C4-2B (cell line): ENCODE data around the gene ORC2.

Experiments used
- H3K27ac ChIP-seq: fragments of 450-650 bp; 2 replicates; pipeline ENCODE4 v1.5.1; 2017
- ZFX ChIP-seq: fragments of 450-650 bp; IDR thresholded peaks from 2 replicates; pipeline ENCODE4 v1.6.1; 2017
- TF ChIP-seq, protein P1 (sequence below): fragments of 450-650 bp; conservative IDR thresholded peaks from 2 replicates; pipeline ENCODE4 v1.5.1; 2017; ENCODE audit warnings: mild to moderate bottlenecking

Gene ORC2

GRCh38 chr2:200962811-200963123 lies 693 bp downstream of the ORC2 start:
- TF ChIP-seq, protein P1, sequence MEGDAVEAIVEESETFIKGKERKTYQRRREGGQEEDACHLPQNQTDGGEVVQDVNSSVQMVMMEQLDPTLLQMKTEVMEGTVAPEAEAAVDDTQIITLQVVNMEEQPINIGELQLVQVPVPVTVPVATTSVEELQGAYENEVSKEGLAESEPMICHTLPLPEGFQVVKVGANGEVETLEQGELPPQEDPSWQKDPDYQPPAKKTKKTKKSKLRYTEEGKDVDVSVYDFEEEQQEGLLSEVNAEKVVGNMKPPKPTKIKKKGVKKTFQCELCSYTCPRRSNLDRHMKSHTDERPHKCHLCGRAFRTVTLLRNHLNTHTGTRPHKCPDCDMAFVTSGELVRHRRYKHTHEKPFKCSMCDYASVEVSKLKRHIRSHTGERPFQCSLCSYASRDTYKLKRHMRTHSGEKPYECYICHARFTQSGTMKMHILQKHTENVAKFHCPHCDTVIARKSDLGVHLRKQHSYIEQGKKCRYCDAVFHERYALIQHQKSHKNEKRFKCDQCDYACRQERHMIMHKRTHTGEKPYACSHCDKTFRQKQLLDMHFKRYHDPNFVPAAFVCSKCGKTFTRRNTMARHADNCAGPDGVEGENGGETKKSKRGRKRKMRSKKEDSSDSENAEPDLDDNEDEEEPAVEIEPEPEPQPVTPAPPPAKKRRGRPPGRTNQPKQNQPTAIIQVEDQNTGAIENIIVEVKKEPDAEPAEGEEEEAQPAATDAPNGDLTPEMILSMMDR = no peak
- TF ChIP-seq ZFX = no peak
- H3K27ac ChIP-seq = peak overlapping the region; percentile 94

DNA sequence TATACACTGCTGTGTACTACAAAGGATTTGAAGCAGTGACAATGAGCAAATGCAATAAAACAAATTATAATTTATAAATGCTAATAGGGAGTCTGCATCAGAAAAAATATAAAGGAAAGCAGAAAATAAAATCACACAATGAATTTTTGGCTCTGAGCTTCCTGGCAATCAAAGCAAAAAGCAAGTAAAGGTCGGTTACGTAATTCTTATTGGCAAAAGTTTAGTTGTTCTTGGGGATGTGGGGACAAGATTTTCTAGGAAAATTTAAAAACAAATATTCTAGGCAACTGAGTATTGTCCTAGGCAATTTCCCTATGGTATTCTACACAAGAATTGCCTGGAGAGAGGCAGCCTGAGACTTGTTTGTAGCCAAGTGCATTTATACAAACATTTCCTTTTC lies 1.8 kb downstream of the ORC2 start:
- TF ChIP-seq, protein P1 = no peak
- no peak for TF ChIP-seq ZFX

GRCh38 chr2:200950378-200950777 lies 13.1 kb downstream of the ORC2 start:
- TF ChIP-seq ZFX = no peak
- TF ChIP-seq, protein P1 = no peak
- no peak overlapping the region for H3K27ac ChIP-seq

More for the DNA sequence above, 1.8 kb downstream of the ORC2 start:
- no peak overlapping the region for H3K27ac ChIP-seq

GRCh38 chr2:200945395-200945729 lies 18.1 kb downstream of the ORC2 start:
- TF ChIP-seq, protein P1 = no peak
- no peak for TF ChIP-seq ZFX
- no peak overlapping the region for H3K27ac ChIP-seq

- no peak overlapping the region for H3K27ac ChIP-seq
- TF ChIP-seq, protein P1 = no peak
- TF ChIP-seq ZFX = no peak
These were observed 18.7 kb downstream of the ORC2 start for GRCh38 chr2:200944467-200945394.

- no peak overlapping the region for H3K27ac ChIP-seq
- TF ChIP-seq, protein P1 = no peak
- no peak for TF ChIP-seq ZFX
These were observed 19.8 kb downstream of the ORC2 start for GRCh38 chr2:200943527-200944105.

GRCh38 chr2:200939832-200940231 lies 23.6 kb downstream of the ORC2 start:
- no peak for TF ChIP-seq ZFX
- TF ChIP-seq, protein P1 = no peak
- no peak overlapping the region for H3K27ac ChIP-seq
